Transverse colon (tissue), 4 donors: ENCODE measurements around the gene ASB15.

ENCODE experiments used
- CTCF ChIP-seq, 5 experiments: fragments of 200-600 bp in 3 of 5; fragments of 450-650 bp in 2 of 5; sonication (generic) in 3 of 5; IDR thresholded peaks; 1 replicate in 2 of 5; 2 replicates in 3 of 5; pipeline ENCODE4 v1.5.1; 2016 to 2017; ENCODE audit warnings: antibody characterized with exemption in 5 of 5, inconsistent platforms in 3 of 5, mild to moderate bottlenecking in 2 of 5, moderate library complexity in 1 of 5
- EP300 ChIP-seq: sonication (generic); formaldehyde crosslinking; IDR thresholded peaks from one replicate; pipeline ENCODE4 v1.6.1; 2017; ENCODE audit warnings: antibody characterized with exemption, low read depth
- POLR2A ChIP-seq: fragments of 450-650 bp; IDR thresholded peaks from one replicate; pipeline ENCODE4 v1.6.1; 2016; ENCODE audit warnings: antibody characterized with exemption, mild to moderate bottlenecking, moderate library complexity
- POLR2AphosphoS5 ChIP-seq, 3 donors: sonication (generic); formaldehyde crosslinking; IDR thresholded peaks; one replicate each; pipeline ENCODE4 v1.6.1; 2016; ENCODE audit warnings: antibody characterized with exemption in 3 of 3

GRCh38 chr7:123682690-123683089, 81.1 kb downstream of the ASB15 start:
- TF ChIP-seq CTCF (IDR thresholded peaks at IDR 0.05): peak; percentile 41 to 52 (median 46)
- no peak for TF ChIP-seq POLR2A
- TF ChIP-seq EP300: no peak
- no peak for TF ChIP-seq POLR2AphosphoS5 (IDR thresholded peaks at IDR 0.05)
